Measurements from ENCODE around the gene TMEM82. TPM values are rescaled to one million over a fixed set of nuclear protein-coding genes. Genes with fewer than 3 reads are reported as not detected.

The TMEM82 gene
- total RNA-seq, 1 donor from 2014 or later = not detected

GRCh38 chr1:15734296-15734695 lies 8.0 kb upstream of the TMEM82 start:
- H3K36me3 ChIP-seq = peaks cover 0 to 51% of the 10 kb centered on the region in 2 donors
- no peaks in the 10 kb centered on the region for H3K27me3 ChIP-seq
- H3K27ac ChIP-seq = no peak overlapping the region
- no peak for DNase-seq (ENCODE audit: extremely low spot score in 2 of 2)
- no peak overlapping the region for H3K4me3 ChIP-seq
- peaks cover 29% of the 10 kb centered on the region for H3K4me1 ChIP-seq
- intact Hi-C loops (cut with DNase I) = loop anchor here (2.0 kb wide), 1 partner anchor 61 kb away; no protein-coding TSS in a partner anchor
- no peaks in the 10 kb centered on the region for H3K9me3 ChIP-seq
- no peak for TF ChIP-seq POLR2A (IDR thresholded peaks at IDR 0.05)
- no peak for TF ChIP-seq POLR2AphosphoS5 (IDR thresholded peaks at IDR 0.05; ENCODE audit: insufficient read depth in 1 of 2, low read depth in 1 of 2)
- no peak for TF ChIP-seq CTCF (IDR thresholded peaks at IDR 0.05)

- no peak for TF ChIP-seq POLR2A (IDR thresholded peaks at IDR 0.05)
- TF ChIP-seq POLR2AphosphoS5 (IDR thresholded peaks at IDR 0.05; ENCODE audit: insufficient read depth in 1 of 2, low read depth in 1 of 2) = no peak
- TF ChIP-seq CTCF (IDR thresholded peaks at IDR 0.05) = no peak
- intact Hi-C loops (cut with DNase I) = loop anchor here (2.0 kb wide), 1 partner anchor 62 kb away; no protein-coding TSS in a partner anchor
- Histone ChIP-seq H3K9me3 (no peaks in the 10 kb centered on the region), H3K27ac (no peak overlapping the region), H3K27me3 (no peaks in the 10 kb centered on the region), H3K36me3 (peaks cover 0 to 45% of the 10 kb centered on the region in 2 donors), H3K4me3 (no peak overlapping the region), H3K4me1 (peaks cover 29% of the 10 kb centered on the region)
- no peak for DNase-seq (ENCODE audit: extremely low spot score in 2 of 2)
Observed at GRCh38 chr1:15734901-15735300, 7.4 kb upstream of the TMEM82 start.

- Histone ChIP-seq H3K27me3 (no peaks in the 10 kb centered on the region), H3K4me3 (no peak overlapping the region), H3K9me3 (no peaks in the 10 kb centered on the region), H3K4me1 (peaks cover 29% of the 10 kb centered on the region), H3K36me3 (peaks cover 0 to 40% of the 10 kb centered on the region in 2 donors), H3K27ac (peak overlapping the region; percentile 40)
- TF ChIP-seq POLR2AphosphoS5 (IDR thresholded peaks at IDR 0.05; ENCODE audit: insufficient read depth in 1 of 2, low read depth in 1 of 2) (no peak), POLR2A (IDR thresholded peaks at IDR 0.05) (no peak), CTCF (IDR thresholded peaks at IDR 0.05) (no peak)
- intact Hi-C loops (cut with DNase I) = loop anchor here (2.0 kb wide), 1 partner anchor 63 kb away; no protein-coding TSS in a partner anchor
- no peak for DNase-seq (ENCODE audit: extremely low spot score in 2 of 2)
Observed at GRCh38 chr1:15735304-15736037, 6.8 kb upstream of the TMEM82 start.

- peaks cover 0 to 32% of the 10 kb centered on the region in 2 donors for H3K36me3 ChIP-seq
- H3K4me1 ChIP-seq = peaks cover 34% of the 10 kb centered on the region
- peak within 1 kb of the TSS; percentile 40 for H3K27ac ChIP-seq
- intact Hi-C loops (cut with DNase I) = no loop called here
- no peak for DNase-seq (ENCODE audit: extremely low spot score in 2 of 2)
- TF ChIP-seq POLR2AphosphoS5 (IDR thresholded peaks at IDR 0.05; ENCODE audit: insufficient read depth in 1 of 2, low read depth in 1 of 2) (no peak), CTCF (IDR thresholded peaks at IDR 0.05) (no peak), POLR2A (IDR thresholded peaks at IDR 0.05) (no peak)
- H3K27me3 ChIP-seq = no peaks in the 10 kb centered on the region
- no peak within 1 kb of the TSS for H3K4me3 ChIP-seq
- H3K9me3 ChIP-seq = no peaks in the 10 kb centered on the region
Observed at GRCh38 chr1:15736038-15736891, 6.0 kb upstream of the TMEM82 start, which contains the start of gene SLC25A34. Gene SLC25A34 (plus strand): TSS chr1:15736258. CDS start chr1:15736486, 228 bp downstream.
